ENCODE data around the gene BAIAP2L1.

DNA sequence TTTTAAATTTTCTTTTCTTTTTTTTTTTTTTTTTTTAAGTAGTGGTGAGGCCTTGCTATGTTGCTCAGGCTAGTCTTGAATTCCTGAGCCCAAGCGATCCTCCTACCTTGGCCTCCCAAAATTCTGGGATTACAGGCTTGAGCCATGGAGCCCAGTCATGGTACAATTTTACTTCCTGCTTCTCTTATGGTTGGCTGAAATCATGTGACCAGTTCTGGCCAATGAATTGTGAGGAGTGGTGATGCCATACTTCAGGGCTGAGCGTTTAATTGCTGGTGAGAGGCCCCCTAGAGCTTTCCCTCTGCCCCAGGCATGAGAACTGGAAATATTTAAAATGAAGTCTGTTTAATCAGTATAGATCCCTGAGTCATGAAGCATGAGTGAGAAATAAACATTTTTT lies 22.2 kb upstream of the BAIAP2L1 start:
- TF ChIP-seq POLR2AphosphoS5 (IDR thresholded peaks at IDR 0.05; ENCODE audit: low read depth, low read length) (no peak), POLR2A (IDR thresholded peaks at IDR 0.05; ENCODE audit: low read depth, low read length) (no peak), TAF1 (IDR thresholded peaks at IDR 0.05; ENCODE audit: borderline replicate concordance, low read depth, low read length) (no peak)
